8988T (cell line): ENCODE results near the gene DFFB.

Source experiments
- DNase-seq: peaks from one replicate; pipeline ENCODE4 v3.0.0; 2011

The DFFB gene

DNA sequence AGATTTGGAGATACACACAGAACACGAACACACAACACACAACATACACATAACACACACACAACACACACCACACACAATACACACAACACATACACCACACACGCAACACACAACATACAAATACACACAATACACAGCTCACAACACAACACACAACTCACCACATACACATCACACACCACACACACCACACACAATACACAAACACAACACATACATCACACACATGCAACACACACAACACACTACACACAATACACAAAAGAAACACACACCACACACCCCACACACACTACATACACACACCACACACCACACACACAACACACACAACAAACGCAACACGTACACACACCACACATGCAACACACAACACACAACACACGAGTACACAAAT lies 71.8 kb downstream of the DFFB start:
- DNase-seq, result no peak

DNA sequence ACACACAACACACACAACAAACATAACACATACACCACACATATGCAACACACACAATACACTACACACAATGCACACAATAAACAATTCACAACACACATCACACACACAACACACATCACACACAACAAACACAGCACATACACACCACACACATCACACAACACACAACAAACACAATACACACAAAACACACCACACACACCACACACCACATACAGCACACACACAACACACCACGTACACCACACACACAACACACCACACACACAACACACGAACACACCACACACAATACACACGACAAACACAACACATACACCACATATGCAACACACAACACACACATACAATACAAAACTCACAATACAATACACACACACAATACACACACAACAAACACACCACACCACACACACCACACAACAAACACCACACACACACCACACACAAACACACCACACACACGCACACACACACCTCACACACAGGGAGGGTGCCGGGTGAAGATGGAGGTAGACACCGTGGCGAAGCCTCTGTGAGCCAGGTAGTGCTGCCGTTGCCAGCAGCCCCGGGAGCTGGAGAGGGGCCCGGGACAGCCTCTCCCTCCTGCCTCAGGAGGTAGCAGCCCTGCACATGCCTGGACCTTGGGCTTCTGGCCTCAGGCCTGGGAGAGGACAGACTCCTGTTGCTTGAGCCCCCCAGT lies 73.2 kb downstream of the DFFB start:
- no peak for DNase-seq

DNA sequence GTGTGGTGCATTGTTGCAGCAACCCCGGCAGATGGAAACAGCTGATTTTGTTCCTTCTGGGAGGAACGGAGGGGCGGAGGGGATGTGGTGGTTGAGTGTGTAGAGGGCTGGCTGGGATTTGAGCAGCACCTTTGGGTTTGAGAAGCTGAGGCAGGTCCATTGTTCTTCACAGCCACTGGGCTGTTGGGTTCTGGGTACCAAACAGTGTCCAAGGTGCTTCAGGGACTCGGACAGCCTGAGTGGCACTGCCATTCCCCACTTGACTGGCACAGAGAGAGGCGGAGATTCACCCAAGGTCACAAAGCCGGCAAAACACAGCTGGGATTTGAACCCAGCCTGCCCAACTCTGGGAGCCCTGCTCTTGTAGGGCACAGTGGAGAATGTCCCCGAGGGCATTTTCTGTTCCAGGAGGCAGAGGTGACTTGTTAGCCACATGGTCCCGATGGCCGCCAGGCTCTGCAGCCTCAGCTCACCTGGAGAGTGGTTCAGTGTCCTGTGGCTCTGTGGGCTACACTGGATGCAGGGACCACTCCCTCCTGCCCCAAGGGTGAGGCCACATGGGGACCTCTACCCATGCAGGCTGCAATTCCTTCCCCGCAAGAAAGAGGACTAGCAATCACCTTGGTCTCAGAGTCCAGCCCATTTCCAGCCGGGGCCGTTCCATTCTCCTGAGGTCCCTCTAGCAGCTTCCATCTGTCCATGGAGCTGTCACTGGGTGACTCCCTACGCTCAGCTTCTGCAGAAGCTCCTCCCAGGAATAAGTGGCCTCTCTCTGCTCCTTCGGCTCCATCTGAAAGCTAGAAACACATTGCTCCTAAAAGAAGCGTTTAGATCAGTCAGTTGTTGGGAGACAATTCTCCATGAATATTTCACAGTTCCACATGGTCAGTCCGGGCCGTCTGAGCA lies 74.0 kb downstream of the DFFB start:
- DNase-seq, result no peak

DNA sequence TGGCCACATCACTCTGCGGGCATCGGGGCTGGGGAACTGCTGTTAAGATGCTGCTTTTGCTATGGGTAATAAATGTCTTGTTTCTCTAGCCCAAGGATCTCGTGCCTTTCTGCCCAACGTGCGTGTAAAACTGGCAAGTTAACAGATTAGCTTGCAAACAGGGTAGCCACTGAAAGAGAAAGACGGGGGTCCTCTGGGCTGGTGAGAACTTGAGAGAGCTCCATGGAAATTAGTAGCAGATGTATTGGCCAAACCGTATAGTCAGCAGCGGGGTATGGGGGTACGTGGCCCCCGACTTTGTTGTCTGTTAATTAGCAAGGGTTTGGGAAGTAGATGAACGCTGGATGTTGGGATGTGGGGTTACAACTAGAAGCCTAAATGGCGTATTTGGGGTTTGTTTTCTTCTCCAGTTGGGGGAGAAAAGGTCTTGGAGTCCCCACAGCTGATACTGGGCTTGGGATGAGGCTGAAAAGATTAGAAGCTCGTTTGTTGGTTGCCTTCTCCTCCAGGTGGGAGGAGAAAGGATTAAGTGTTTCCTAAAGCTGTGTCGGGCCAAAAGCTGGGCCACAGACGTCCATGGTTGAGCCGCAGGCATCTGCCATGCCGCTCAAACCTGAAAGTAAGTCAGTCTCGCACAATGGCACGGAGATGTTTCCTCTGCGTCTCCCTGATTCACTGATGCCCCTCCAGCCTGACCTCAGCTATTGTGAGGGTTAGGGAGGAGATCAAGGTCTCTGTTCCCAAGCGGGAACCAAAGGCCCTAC lies 75.1 kb downstream of the DFFB start:
- no peak for DNase-seq
